ENCODE results near the gene RAB13.

The RAB13 gene

GRCh38 chr1:153941826-153942725, 44.1 kb downstream of the RAB13 start:
- peak overlapping the region; percentile 35 for H3K4me3 Mint-ChIP-seq
- H3K27ac Mint-ChIP-seq = peak overlapping the region; percentile 99

GRCh38 chr1:153940756-153941155, 45.4 kb downstream of the RAB13 start:
- intact Hi-C loops (cut with micrococcal nuclease) = loop anchor here (10.0 kb wide), 1 partner anchor 146 kb away; no protein-coding TSS in a partner anchor
- Mint-ChIP-seq H3K4me1 (ENCODE audit: low read depth) (peaks cover 72% of the 10 kb centered on the region), H3K36me3 (ENCODE audit: low read depth) (peaks cover 100% of the 10 kb centered on the region), H3K27ac (peak overlapping the region; percentile 51), H3K27me3 (no peaks in the 10 kb centered on the region), H3K4me3 (no peak overlapping the region), H3K9me3 (no peaks in the 10 kb centered on the region)

More at GRCh38 chr1:153941826-153942725, 44.1 kb downstream of the RAB13 start:
- intact Hi-C loops (cut with micrococcal nuclease) = loop anchor here (10.0 kb wide), 1 partner anchor 147 kb away; no protein-coding TSS in a partner anchor
- Mint-ChIP-seq H3K9me3 (no peaks in the 10 kb centered on the region), H3K27me3 (no peaks in the 10 kb centered on the region), H3K4me1 (ENCODE audit: low read depth) (peaks cover 78% of the 10 kb centered on the region), H3K36me3 (ENCODE audit: low read depth) (peaks cover 92% of the 10 kb centered on the region)

GRCh38 chr1:153939476-153939875, 46.7 kb downstream of the RAB13 start:
- no peak overlapping the region for H3K4me3 Mint-ChIP-seq
- no peak overlapping the region for H3K27ac Mint-ChIP-seq
- H3K4me1 Mint-ChIP-seq (ENCODE audit: low read depth) = peaks cover 73% of the 10 kb centered on the region
- H3K27me3 Mint-ChIP-seq = no peaks in the 10 kb centered on the region
- intact Hi-C loops (cut with micrococcal nuclease) = no loop called here
- no peaks in the 10 kb centered on the region for H3K9me3 Mint-ChIP-seq
- peaks cover 100% of the 10 kb centered on the region for H3K36me3 Mint-ChIP-seq (ENCODE audit: low read depth)

- Mint-ChIP-seq H3K27ac (no peak overlapping the region), H3K27me3 (no peaks in the 10 kb centered on the region), H3K9me3 (no peaks in the 10 kb centered on the region), H3K36me3 (ENCODE audit: low read depth) (peaks cover 100% of the 10 kb centered on the region), H3K4me1 (ENCODE audit: low read depth) (peaks cover 73% of the 10 kb centered on the region), H3K4me3 (no peak overlapping the region)
- intact Hi-C loops (cut with micrococcal nuclease) = no loop called here
Observed at GRCh38 chr1:153938996-153939395, 47.1 kb downstream of the RAB13 start.

- Mint-ChIP-seq H3K4me3 (no peak overlapping the region), H3K27ac (no peak overlapping the region), H3K9me3 (no peaks in the 10 kb centered on the region), H3K36me3 (ENCODE audit: low read depth) (peaks cover 100% of the 10 kb centered on the region), H3K4me1 (ENCODE audit: low read depth) (peaks cover 71% of the 10 kb centered on the region), H3K27me3 (no peaks in the 10 kb centered on the region)
- intact Hi-C loops (cut with micrococcal nuclease) = no loop called here
Observed at GRCh38 chr1:153937331-153937730, 48.8 kb downstream of the RAB13 start.

GRCh38 chr1:153936011-153936802, 49.9 kb downstream of the RAB13 start:
- Mint-ChIP-seq H3K4me3 (no peak overlapping the region), H3K4me1 (ENCODE audit: low read depth) (peaks cover 61% of the 10 kb centered on the region), H3K9me3 (no peaks in the 10 kb centered on the region), H3K36me3 (ENCODE audit: low read depth) (peaks cover 100% of the 10 kb centered on the region), H3K27ac (peak overlapping the region; percentile 16), H3K27me3 (no peaks in the 10 kb centered on the region)
- intact Hi-C loops (cut with micrococcal nuclease) = no loop called here

- Mint-ChIP-seq H3K27ac (peak overlapping the region; percentile 38), H3K36me3 (ENCODE audit: low read depth) (peaks cover 100% of the 10 kb centered on the region), H3K27me3 (no peaks in the 10 kb centered on the region), H3K4me3 (no peak overlapping the region), H3K4me1 (ENCODE audit: low read depth) (peaks cover 46% of the 10 kb centered on the region), H3K9me3 (no peaks in the 10 kb centered on the region)
- intact Hi-C loops (cut with micrococcal nuclease) = no loop called here
Observed at GRCh38 chr1:153934746-153935145, 51.4 kb downstream of the RAB13 start.

- intact Hi-C loops (cut with micrococcal nuclease) = no loop called here
- Mint-ChIP-seq H3K36me3 (ENCODE audit: low read depth) (peaks cover 100% of the 10 kb centered on the region), H3K27ac (no peak overlapping the region), H3K27me3 (no peaks in the 10 kb centered on the region), H3K4me3 (no peak overlapping the region), H3K9me3 (no peaks in the 10 kb centered on the region), H3K4me1 (ENCODE audit: low read depth) (peaks cover 42% of the 10 kb centered on the region)
Observed at GRCh38 chr1:153933955-153934354, 52.2 kb downstream of the RAB13 start.

- no peak overlapping the region for H3K4me3 Mint-ChIP-seq
- no peaks in the 10 kb centered on the region for H3K27me3 Mint-ChIP-seq
- no peak overlapping the region for H3K27ac Mint-ChIP-seq
- intact Hi-C loops (cut with micrococcal nuclease) = no loop called here
- peaks cover 41% of the 10 kb centered on the region for H3K4me1 Mint-ChIP-seq (ENCODE audit: low read depth)
- peaks cover 98% of the 10 kb centered on the region for H3K36me3 Mint-ChIP-seq (ENCODE audit: low read depth)
- H3K9me3 Mint-ChIP-seq = no peaks in the 10 kb centered on the region
Observed at GRCh38 chr1:153933430-153933829, 52.7 kb downstream of the RAB13 start.

- H3K27ac Mint-ChIP-seq = no peak overlapping the region
- H3K36me3 Mint-ChIP-seq (ENCODE audit: low read depth) = peaks cover 88% of the 10 kb centered on the region
- H3K4me1 Mint-ChIP-seq (ENCODE audit: low read depth) = peaks cover 37% of the 10 kb centered on the region
- intact Hi-C loops (cut with micrococcal nuclease) = no loop called here
- no peaks in the 10 kb centered on the region for H3K9me3 Mint-ChIP-seq
- no peak overlapping the region for H3K4me3 Mint-ChIP-seq
- no peaks in the 10 kb centered on the region for H3K27me3 Mint-ChIP-seq
Observed at GRCh38 chr1:153932156-153933131, 53.7 kb downstream of the RAB13 start.

All from dendritic cell treated with granulocyte-macrophage colony-stimulating factor and Interleukin-4, amounts not matched to agents 40 ng/mL and 50 ng/mL, for 4 days (primary cell).